Measurements from ENCODE around the gene SPTBN2. TPM values are rescaled to one million over a fixed set of nuclear protein-coding genes. Genes with fewer than 3 reads are reported as not detected.

Gene SPTBN2
- total RNA-seq, 1 experiment from 2014 or later: 18.5 TPM

DNA sequence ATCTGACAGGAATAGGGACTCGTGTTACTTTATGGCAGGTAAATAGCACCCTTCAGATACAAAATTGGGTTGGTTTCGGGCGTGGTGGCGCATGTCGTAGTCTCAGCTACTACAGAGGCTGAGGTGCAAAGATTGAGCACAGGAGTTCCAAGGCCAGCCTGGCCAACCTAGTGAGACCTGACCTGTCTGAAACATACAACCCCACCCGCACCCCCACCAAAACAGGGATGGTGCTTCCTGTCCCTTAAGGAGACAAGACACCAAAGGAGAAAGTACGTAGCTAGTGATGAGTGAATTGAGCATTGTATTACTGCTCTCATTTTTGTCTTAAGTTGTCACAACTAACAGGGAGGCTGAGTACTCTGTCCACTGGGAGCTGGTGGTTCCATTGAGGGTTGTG is 76.4 kb downstream of the SPTBN2 start:
- ChIA-PET RAD21 (ENCODE audit: low non-redundant PET in 1 of 2, low total read pairs in 2 of 2, uncharacterized antibody in 2 of 2, unreplicated experiment in 2 of 2) (no interaction called here), CTCF (no interaction called here), POLR2A (interaction anchor here (1.1 kb wide), 1 partner anchor 25 kb away, joined by 3 read pairs; the partner anchor contains the start of gene RBM4B)
- Histone ChIP-seq H3K27ac (ENCODE audit: low read depth, low read length) (no peak overlapping the region), H3K9me2 (ENCODE audit: insufficient read depth) (no peaks in the 10 kb centered on the region), H3K79me2 (ENCODE audit: insufficient read depth, low read length) (peaks cover 96% of the 10 kb centered on the region), H3K4me2 (ENCODE audit: low read length) (peak overlapping the region; percentile 21; the same call in 1 of the 2 replicates), H2AFZ (ENCODE audit: low read depth, low read length, poor library complexity, severe bottlenecking) (no peak overlapping the region), H3K36me3 (ENCODE audit: control insufficient read depth in 1 of 2, insufficient read depth in 2 of 2, low read length in 2 of 2) (peaks cover 27 to 32% of the 10 kb centered on the region in 2 experiments), H3K9ac (ENCODE audit: low read length) (no peak overlapping the region), H3K9me3 (ENCODE audit: control insufficient read depth in 1 of 2, insufficient read depth in 1 of 2, low read depth in 1 of 2, low read length in 2 of 2) (no peaks in the 10 kb centered on the region), H3K4me3 (replicated peaks in 1 of 2; ENCODE audit: low read depth in 1 of 2, low read length in 2 of 2) (no peak overlapping the region), H3K27me3 (ENCODE audit: insufficient read depth, low read length) (no peaks in the 10 kb centered on the region), H3K4me1 (ENCODE audit: control insufficient read depth in 1 of 2, insufficient read depth in 2 of 2, low read length in 2 of 2) (peaks cover 0 to 15% of the 10 kb centered on the region in 2 experiments; a peak in 2 of 4 replicates), H4K20me1 (ENCODE audit: insufficient read depth) (peaks cover 4% of the 10 kb centered on the region; the same call in 1 of the 2 replicates)
- TF ChIP-seq ATF3 (IDR thresholded peaks at IDR 0.05): no peak
- TF ChIP-seq CEBPB (IDR thresholded peaks at IDR 0.05; ENCODE audit: low read depth): no peak
- TF ChIP-seq POLR2AphosphoS5 (IDR thresholded peaks at IDR 0.05; ENCODE audit: low read depth, low read length): no peak
- TF ChIP-seq RAD21 (IDR thresholded peaks at IDR 0.05; ENCODE audit: low read depth): no peak
- TF ChIP-seq CBX3 (IDR thresholded peaks at IDR 0.05; ENCODE audit: low read depth): no peak
- TF ChIP-seq ELF1 (IDR thresholded peaks at IDR 0.05; ENCODE audit: borderline replicate concordance, low read depth): no peak
- ATAC-seq: no peak
- BruUV-seq (replicated peaks): no TSS peak
- no peak for DNase-seq (ENCODE audit: low read depth, low spot score)
- intact Hi-C loops (cut with micrococcal nuclease): no loop called here

DNA sequence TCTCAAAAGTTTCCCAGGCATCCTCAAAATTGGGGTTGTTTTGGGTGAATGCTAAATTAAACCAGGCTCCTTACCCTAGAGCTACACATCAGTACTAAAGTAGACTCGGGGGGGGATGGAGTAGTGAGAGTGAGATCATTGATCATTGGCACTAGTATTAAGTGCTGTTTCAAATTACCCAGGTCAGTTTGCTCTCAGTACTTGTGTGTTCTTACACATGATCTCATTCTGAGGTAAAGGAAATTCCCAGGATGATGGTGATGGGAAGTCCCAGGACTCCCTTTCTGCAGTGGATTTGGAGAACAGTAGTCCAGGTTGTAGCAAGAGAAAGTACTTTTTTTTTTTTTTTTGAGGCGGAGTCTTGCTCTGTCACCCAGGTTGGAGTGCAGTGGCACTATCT is 78.0 kb downstream of the SPTBN2 start:
- no peak for TF ChIP-seq ATF3 (IDR thresholded peaks at IDR 0.05)
- TF ChIP-seq, protein P1, sequence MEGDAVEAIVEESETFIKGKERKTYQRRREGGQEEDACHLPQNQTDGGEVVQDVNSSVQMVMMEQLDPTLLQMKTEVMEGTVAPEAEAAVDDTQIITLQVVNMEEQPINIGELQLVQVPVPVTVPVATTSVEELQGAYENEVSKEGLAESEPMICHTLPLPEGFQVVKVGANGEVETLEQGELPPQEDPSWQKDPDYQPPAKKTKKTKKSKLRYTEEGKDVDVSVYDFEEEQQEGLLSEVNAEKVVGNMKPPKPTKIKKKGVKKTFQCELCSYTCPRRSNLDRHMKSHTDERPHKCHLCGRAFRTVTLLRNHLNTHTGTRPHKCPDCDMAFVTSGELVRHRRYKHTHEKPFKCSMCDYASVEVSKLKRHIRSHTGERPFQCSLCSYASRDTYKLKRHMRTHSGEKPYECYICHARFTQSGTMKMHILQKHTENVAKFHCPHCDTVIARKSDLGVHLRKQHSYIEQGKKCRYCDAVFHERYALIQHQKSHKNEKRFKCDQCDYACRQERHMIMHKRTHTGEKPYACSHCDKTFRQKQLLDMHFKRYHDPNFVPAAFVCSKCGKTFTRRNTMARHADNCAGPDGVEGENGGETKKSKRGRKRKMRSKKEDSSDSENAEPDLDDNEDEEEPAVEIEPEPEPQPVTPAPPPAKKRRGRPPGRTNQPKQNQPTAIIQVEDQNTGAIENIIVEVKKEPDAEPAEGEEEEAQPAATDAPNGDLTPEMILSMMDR (IDR thresholded peaks at IDR 0.05 in 2 of 3, conservative IDR thresholded peaks at IDR 0.05 in 1 of 3; ENCODE audit: borderline replicate concordance in 1 of 3, insufficient read depth in 1 of 3, low read depth in 2 of 3, low read length in 2 of 3): no peak
- no peak for TF ChIP-seq RAD21 (IDR thresholded peaks at IDR 0.05; ENCODE audit: low read depth)
- TF ChIP-seq SRF (IDR thresholded peaks at IDR 0.05; ENCODE audit: low read depth): no peak
- no peak for TF ChIP-seq EGR1 (IDR thresholded peaks at IDR 0.05; ENCODE audit: low read depth)
- TF ChIP-seq ZNF274 (IDR thresholded peaks at IDR 0.05; ENCODE audit: low read depth, low read length): no peak
- TF ChIP-seq SP1 (IDR thresholded peaks at IDR 0.05; ENCODE audit: low read depth): no peak
- intact Hi-C loops (cut with micrococcal nuclease): no loop called here
- ChIA-PET POLR2A (no interaction called here), RAD21 (ENCODE audit: low non-redundant PET in 1 of 2, low total read pairs in 2 of 2, uncharacterized antibody in 2 of 2, unreplicated experiment in 2 of 2) (no interaction called here), CTCF (no interaction called here)
- Histone ChIP-seq H4K20me1 (ENCODE audit: insufficient read depth) (peaks cover 5% of the 10 kb centered on the region; the same call in 1 of the 2 replicates), H3K4me1 (ENCODE audit: control insufficient read depth in 1 of 2, insufficient read depth in 2 of 2, low read length in 2 of 2) (peaks cover 0 to 15% of the 10 kb centered on the region in 2 experiments; a peak in 2 of 4 replicates), H3K27me3 (ENCODE audit: insufficient read depth, low read length) (no peaks in the 10 kb centered on the region), H3K4me3 (replicated peaks in 1 of 2; ENCODE audit: low read depth in 1 of 2, low read length in 2 of 2) (no peak overlapping the region), H3K79me2 (ENCODE audit: insufficient read depth, low read length) (peaks cover 98% of the 10 kb centered on the region), H2AFZ (ENCODE audit: low read depth, low read length, poor library complexity, severe bottlenecking) (no peak overlapping the region), H3K27ac (ENCODE audit: low read depth, low read length) (no peak overlapping the region), H3K9ac (ENCODE audit: low read length) (no peak overlapping the region), H3K9me3 (ENCODE audit: control insufficient read depth in 1 of 2, insufficient read depth in 1 of 2, low read depth in 1 of 2, low read length in 2 of 2) (no peaks in the 10 kb centered on the region), H3K9me2 (ENCODE audit: insufficient read depth) (no peaks in the 10 kb centered on the region), H3K36me3 (ENCODE audit: control insufficient read depth in 1 of 2, insufficient read depth in 2 of 2, low read length in 2 of 2) (peaks cover 33 to 48% of the 10 kb centered on the region in 2 experiments), H3K4me2 (ENCODE audit: low read length) (no peak overlapping the region)
- ATAC-seq (no peak), DNase-seq (ENCODE audit: low read depth, low spot score) (no peak)
- no TSS peak for BruUV-seq (replicated peaks)

Measured in HCT116 (cell line).